AG04450 (cell line): Measurements from ENCODE around the gene GSK3A. TPM values are rescaled to one million over a fixed set of nuclear protein-coding genes. Genes with fewer than 3 reads are reported as not detected.

Experiments used
- CTCF ChIA-PET: fragments of 300-600, 350-600 bp; formaldehyde crosslinking; extraction: SDS; loops from one replicate; lab custom pipeline; 2022; ENCODE audit warnings: antibody characterized with exemption, inconsistent platforms; lab: Charles Lee
- POLR2A ChIA-PET: fragments of 350-600 bp; formaldehyde crosslinking; extraction: SDS; loops from one replicate; lab custom pipeline; 2021; ENCODE audit warnings: antibody characterized with exemption, inconsistent platforms; lab: Yijun Ruan, JAX
- DNase-seq: peaks from one replicate; pipeline ENCODE4 v3.0.0-alpha.2; 2011; ENCODE audit warnings: low read depth, low spot score
- H3K27ac ChIP-seq: one replicate; pipeline ENCODE4 v1.5.1; 2012; ENCODE audit warnings: low read depth, low read length, control low read depth
- H3K27me3 ChIP-seq: one replicate; pipeline ENCODE4 v1.6.0; 2012; ENCODE audit warnings: low read length; ENCODE audit not compliant: control insufficient read depth, insufficient read depth
- H3K4me3 ChIP-seq: 2 replicates; pipeline ENCODE4 v1.5.1; 2011; ENCODE audit warnings: mild to moderate bottlenecking, low read depth, low read length, control low read depth
- H3K9me3 ChIP-seq: 2 replicates; pipeline ENCODE4 v1.5.1; 2012; ENCODE audit warnings: low read length; ENCODE audit not compliant: control insufficient read depth, insufficient read depth
- polyA plus RNA-seq: library from polyadenylated mRNA; depleted of rRNA; stranded (reverse); fragments of >200 nt; gene quantifications from 2 replicates; pipeline ENCODE4 v1.2.3, GENCODE V29; 2011
- TF ChIP-seq, protein P1 (sequence below): IDR thresholded peaks from 2 replicates; pipeline ENCODE4 v1.5.1; 2011; ENCODE audit warnings: low read depth, low read length, control low read depth, inconsistent platforms

Gene GSK3A
- polyA plus RNA-seq, 1 experiment: 20.1 TPM

GRCh38 chr19:42212886-42213285 lies 29.5 kb downstream of the GSK3A start:
- Histone ChIP-seq H3K4me3 (no peak overlapping the region), H3K27me3 (no peaks in the 10 kb centered on the region), H3K27ac (no peak overlapping the region), H3K9me3 (no peaks in the 10 kb centered on the region; the same call in 1 of the 2 replicates)
- CTCF ChIA-PET: interaction anchor here (0.6 kb wide), 1 partner anchor 101 kb away, joined by 7 read pairs; no protein-coding TSS in a partner anchor
- TF ChIP-seq, protein P1, sequence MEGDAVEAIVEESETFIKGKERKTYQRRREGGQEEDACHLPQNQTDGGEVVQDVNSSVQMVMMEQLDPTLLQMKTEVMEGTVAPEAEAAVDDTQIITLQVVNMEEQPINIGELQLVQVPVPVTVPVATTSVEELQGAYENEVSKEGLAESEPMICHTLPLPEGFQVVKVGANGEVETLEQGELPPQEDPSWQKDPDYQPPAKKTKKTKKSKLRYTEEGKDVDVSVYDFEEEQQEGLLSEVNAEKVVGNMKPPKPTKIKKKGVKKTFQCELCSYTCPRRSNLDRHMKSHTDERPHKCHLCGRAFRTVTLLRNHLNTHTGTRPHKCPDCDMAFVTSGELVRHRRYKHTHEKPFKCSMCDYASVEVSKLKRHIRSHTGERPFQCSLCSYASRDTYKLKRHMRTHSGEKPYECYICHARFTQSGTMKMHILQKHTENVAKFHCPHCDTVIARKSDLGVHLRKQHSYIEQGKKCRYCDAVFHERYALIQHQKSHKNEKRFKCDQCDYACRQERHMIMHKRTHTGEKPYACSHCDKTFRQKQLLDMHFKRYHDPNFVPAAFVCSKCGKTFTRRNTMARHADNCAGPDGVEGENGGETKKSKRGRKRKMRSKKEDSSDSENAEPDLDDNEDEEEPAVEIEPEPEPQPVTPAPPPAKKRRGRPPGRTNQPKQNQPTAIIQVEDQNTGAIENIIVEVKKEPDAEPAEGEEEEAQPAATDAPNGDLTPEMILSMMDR: no peak
- no peak for DNase-seq
- POLR2A ChIA-PET: no interaction called here

DNA sequence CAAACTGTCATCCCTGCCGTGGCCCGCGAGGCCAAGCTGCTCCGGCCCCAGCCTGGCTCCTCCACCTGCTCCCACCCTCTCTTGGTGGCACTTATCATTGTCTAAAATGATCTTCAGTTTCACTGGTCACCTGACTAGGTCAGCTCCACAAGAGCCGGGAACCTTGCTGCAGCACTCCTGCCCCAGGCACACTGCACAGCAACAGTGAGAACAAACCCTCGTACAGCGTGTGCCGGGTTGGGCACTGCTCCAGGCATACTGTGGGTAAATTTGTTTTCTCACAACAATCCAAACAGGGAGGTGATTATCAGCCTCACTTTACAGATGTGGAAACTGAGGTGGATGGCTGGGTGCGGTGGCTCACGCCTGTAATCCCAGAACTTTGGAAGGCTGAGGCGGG lies 33.8 kb downstream of the GSK3A start:
- ChIA-PET POLR2A (interaction anchor here (1.6 kb wide), 1 partner anchor 8 kb away, joined by 7 read pairs; no protein-coding TSS in a partner anchor), CTCF (interaction anchor here (0.9 kb wide), 1 partner anchor 71 kb away, joined by 6 read pairs; no protein-coding TSS in a partner anchor)
- Histone ChIP-seq H3K27ac (no peak overlapping the region), H3K4me3 (no peak overlapping the region), H3K27me3 (no peaks in the 10 kb centered on the region), H3K9me3 (no peaks in the 10 kb centered on the region)
- no peak for DNase-seq
- TF ChIP-seq, protein P1: no peak

DNA sequence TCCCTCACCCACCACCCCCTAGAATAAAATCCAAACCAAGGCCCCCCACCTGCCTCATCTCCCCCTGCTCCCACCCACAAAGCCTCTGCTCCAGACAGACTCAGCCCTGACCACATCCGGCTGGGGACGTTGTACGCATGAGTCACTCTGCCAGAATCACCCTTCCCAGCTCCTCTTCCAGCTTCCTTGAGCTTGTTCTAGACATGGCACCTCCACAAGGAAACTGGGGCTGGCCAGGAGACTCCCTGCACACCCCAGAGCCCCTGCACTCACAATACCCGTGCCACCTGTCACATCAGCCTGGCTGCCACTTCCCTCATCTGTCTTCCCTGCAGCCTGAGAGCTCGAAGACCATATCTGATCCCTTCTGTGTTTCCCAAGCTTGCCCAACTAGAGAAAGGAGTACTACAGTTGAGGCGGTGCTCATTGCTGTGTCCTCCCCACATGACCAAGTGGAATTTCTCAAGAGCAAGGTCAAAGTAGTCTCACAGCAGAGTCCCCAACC lies 34.6 kb downstream of the GSK3A start:
- Histone ChIP-seq H3K27ac (peak overlapping the region; percentile 77), H3K9me3 (no peaks in the 10 kb centered on the region), H3K27me3 (no peaks in the 10 kb centered on the region), H3K4me3 (no peak overlapping the region)
- TF ChIP-seq, protein P1: no peak
- DNase-seq: peak; percentile 49
- ChIA-PET CTCF (interaction anchor here (1.0 kb wide), 1 partner anchor 99 kb away, joined by 3 read pairs; no protein-coding TSS in a partner anchor), POLR2A (interaction anchor here (0.7 to 1.6 kb wide), 2 partner anchors 9 to 63 kb away, joined by 7 to 13 read pairs; no protein-coding TSS in a partner anchor)

GRCh38 chr19:42206871-42207755 lies 35.3 kb downstream of the GSK3A start:
- Histone ChIP-seq H3K27me3 (no peaks in the 10 kb centered on the region), H3K4me3 (no peak overlapping the region), H3K27ac (peak overlapping the region; percentile 77), H3K9me3 (no peaks in the 10 kb centered on the region)
- POLR2A ChIA-PET: interaction anchor here (0.7 to 1.6 kb wide), 2 partner anchors 10 to 63 kb away, joined by 7 to 13 read pairs; no protein-coding TSS in a partner anchor
- DNase-seq: no peak
- TF ChIP-seq, protein P1: no peak
- CTCF ChIA-PET: interaction anchor here (1.0 kb wide), 1 partner anchor 98 kb away, joined by 3 read pairs; no protein-coding TSS in a partner anchor

DNA sequence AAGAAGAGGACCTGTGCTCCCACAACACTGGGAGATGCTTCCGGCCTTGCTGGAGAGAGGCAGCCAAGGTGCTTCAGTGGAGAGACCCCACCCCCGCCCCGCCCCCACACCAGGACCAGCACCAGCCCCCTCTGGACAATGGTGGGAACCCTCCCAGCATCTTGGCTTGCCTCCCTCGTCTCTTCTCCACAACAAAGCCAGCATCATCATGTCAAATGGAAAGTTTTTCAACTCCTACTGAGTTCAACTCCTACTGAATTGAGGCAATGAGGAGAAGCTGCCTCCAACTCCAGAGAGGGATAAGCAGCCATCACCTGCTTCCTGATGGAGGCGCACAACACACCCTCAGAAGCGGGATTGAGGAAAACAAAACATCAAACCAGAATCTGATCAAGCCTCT lies 37.7 kb downstream of the GSK3A start:
- ChIA-PET POLR2A (no interaction called here), CTCF (interaction anchor here (0.6 kb wide), 1 partner anchor 96 kb away, joined by 3 read pairs; no protein-coding TSS in a partner anchor)
- Histone ChIP-seq H3K4me3 (no peak overlapping the region), H3K27ac (no peak overlapping the region), H3K27me3 (no peaks in the 10 kb centered on the region), H3K9me3 (no peaks in the 10 kb centered on the region)
- TF ChIP-seq, protein P1: no peak
- no peak for DNase-seq
